ENCODE results near the gene DSCAM. TPM values are rescaled to one million over a fixed set of nuclear protein-coding genes. Genes with fewer than 3 reads are reported as not detected.

The DSCAM gene
- total and polyA plus RNA-seq, 2 experiments from 2014 or later = not detected

- Histone ChIP-seq H3F3A (ENCODE audit: insufficient read depth) (no peaks in the 10 kb centered on the region), H3K27ac (no peak overlapping the region), H3K27me3 (replicated peaks; ENCODE audit: insufficient read depth) (no peaks in the 10 kb centered on the region), H3K36me3 (ENCODE audit: low read depth) (no peaks in the 10 kb centered on the region), H4K20me1 (ENCODE audit: insufficient read depth) (no peaks in the 10 kb centered on the region), H3K79me2 (ENCODE audit: insufficient read depth) (no peaks in the 10 kb centered on the region), H2AFZ (no peak overlapping the region), H3K9me2 (ENCODE audit: insufficient read depth) (no peaks in the 10 kb centered on the region), H3K4me1 (ENCODE audit: insufficient read depth) (no peaks in the 10 kb centered on the region), H3K9ac (no peak overlapping the region), H3K9me3 (ENCODE audit: low read depth) (no peaks in the 10 kb centered on the region), H3K4me3 (no peak overlapping the region), H3K4me2 (ENCODE audit: unreplicated experiment) (no peak overlapping the region)
- in situ Hi-C loops (cut with MboI) = loop anchor here (25.0 kb wide), 1 partner anchor 96 kb away; no protein-coding TSS in a partner anchor
- no peak for TF ChIP-seq EZH2phosphoT487 (IDR thresholded peaks at IDR 0.05; ENCODE audit: insufficient read depth, low read depth)
- 7% methylated on average over 3 of the region's 3 CpGs for WGBS, 2 experiments (ENCODE audit: low coverage in 1 of 2, low lambda C conversion rate in 2 of 2, missing lambda C conversion rate in 2 of 2)
- no peak for DNase-seq
Observed at GRCh38 chr21:40016234-40016633, 830.7 kb downstream of the DSCAM start.

- Histone ChIP-seq H3K4me1 (ENCODE audit: insufficient read depth) (no peaks in the 10 kb centered on the region), H3F3A (ENCODE audit: insufficient read depth) (no peaks in the 10 kb centered on the region), H3K9me2 (ENCODE audit: insufficient read depth) (no peaks in the 10 kb centered on the region), H3K9me3 (ENCODE audit: low read depth) (no peaks in the 10 kb centered on the region), H3K27me3 (replicated peaks; ENCODE audit: insufficient read depth) (no peaks in the 10 kb centered on the region), H3K36me3 (ENCODE audit: low read depth) (no peaks in the 10 kb centered on the region), H3K4me2 (ENCODE audit: unreplicated experiment) (no peak overlapping the region), H2AFZ (no peak overlapping the region), H3K27ac (no peak overlapping the region), H3K9ac (no peak overlapping the region), H3K79me2 (ENCODE audit: insufficient read depth) (no peaks in the 10 kb centered on the region), H4K20me1 (ENCODE audit: insufficient read depth) (no peaks in the 10 kb centered on the region), H3K4me3 (no peak overlapping the region)
- DNase-seq = no peak
- TF ChIP-seq EZH2phosphoT487 (IDR thresholded peaks at IDR 0.05; ENCODE audit: insufficient read depth, low read depth) (no peak), EZH2 (IDR thresholded peaks at IDR 0.05; ENCODE audit: insufficient read depth, poor library complexity, severe bottlenecking) (no peak)
- 10 to 13% methylated on average over 3 of the region's 3 CpGs for WGBS, 2 experiments (ENCODE audit: low coverage in 1 of 2, low lambda C conversion rate in 2 of 2, missing lambda C conversion rate in 2 of 2)
- in situ Hi-C loops (cut with MboI) = loop anchor here (25.0 kb wide), 1 partner anchor 96 kb away; no protein-coding TSS in a partner anchor
Observed at GRCh38 chr21:40015818-40016217, 831.1 kb downstream of the DSCAM start.

- H3K9me3 ChIP-seq (ENCODE audit: low read depth) = no peaks in the 10 kb centered on the region
- no peak overlapping the region for H3K4me3 ChIP-seq
- H3K4me2 ChIP-seq (ENCODE audit: unreplicated experiment) = no peak overlapping the region
- H2AFZ ChIP-seq = no peak overlapping the region
- no peaks in the 10 kb centered on the region for H3K27me3 ChIP-seq (replicated peaks; ENCODE audit: insufficient read depth)
- no peak for DNase-seq
- no peak for TF ChIP-seq EZH2 (IDR thresholded peaks at IDR 0.05; ENCODE audit: insufficient read depth, poor library complexity, severe bottlenecking)
- H4K20me1 ChIP-seq (ENCODE audit: insufficient read depth) = no peaks in the 10 kb centered on the region
- H3K79me2 ChIP-seq (ENCODE audit: insufficient read depth) = no peaks in the 10 kb centered on the region
- WGBS, 2 experiments (ENCODE audit: low coverage in 1 of 2, low lambda C conversion rate in 2 of 2, missing lambda C conversion rate in 2 of 2) = 40 to 50% methylated on average over 9 of the region's 9 CpGs
- H3F3A ChIP-seq (ENCODE audit: insufficient read depth) = no peaks in the 10 kb centered on the region
- no peak overlapping the region for H3K9ac ChIP-seq
- no peaks in the 10 kb centered on the region for H3K36me3 ChIP-seq (ENCODE audit: low read depth)
- no peak overlapping the region for H3K27ac ChIP-seq
- no peaks in the 10 kb centered on the region for H3K4me1 ChIP-seq (ENCODE audit: insufficient read depth)
- no peaks in the 10 kb centered on the region for H3K9me2 ChIP-seq (ENCODE audit: insufficient read depth)
- in situ Hi-C loops (cut with MboI) = loop anchor here (25.0 kb wide), 1 partner anchor 98 kb away; no protein-coding TSS in a partner anchor
Observed at GRCh38 chr21:40014394-40014793, 832.6 kb downstream of the DSCAM start.

DNA sequence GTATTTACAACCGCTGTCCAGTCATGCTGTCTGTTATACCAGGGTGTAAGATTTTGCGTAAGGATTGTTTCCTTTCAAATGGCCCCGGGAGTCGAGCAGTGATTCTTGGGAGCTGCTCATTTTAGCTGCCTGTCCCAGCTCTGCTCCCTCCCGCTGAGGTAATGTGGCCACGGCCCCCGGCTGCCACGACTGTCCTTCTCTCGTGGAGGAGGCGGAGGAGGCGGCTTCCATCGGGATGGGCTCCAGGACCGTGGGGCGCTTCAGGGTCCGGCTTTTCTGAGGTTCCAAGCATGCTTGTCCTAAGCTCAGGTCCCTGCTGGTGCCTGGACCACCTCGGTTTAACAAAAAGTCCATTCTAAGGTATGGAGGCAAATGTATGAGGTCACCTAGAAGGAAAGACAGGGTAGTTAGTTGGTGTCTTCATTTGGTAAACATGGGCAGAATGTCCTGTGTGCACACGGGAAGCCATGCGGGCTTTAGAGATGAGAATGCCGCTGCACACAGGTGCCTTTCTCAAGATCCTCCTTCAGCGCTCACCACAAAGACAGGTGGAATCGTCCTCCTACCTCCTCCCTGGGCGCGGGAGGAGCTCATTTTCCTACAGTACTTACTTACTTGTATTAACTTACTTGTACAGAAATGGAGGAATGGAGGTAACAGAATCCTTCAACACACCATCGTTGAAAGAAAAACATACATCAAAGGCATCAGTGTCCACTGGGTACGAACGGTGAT, 833.8 kb downstream of the DSCAM start:
- no peaks in the 10 kb centered on the region for H3K4me1 ChIP-seq (ENCODE audit: insufficient read depth)
- WGBS, 2 experiments (ENCODE audit: low coverage in 1 of 2, low lambda C conversion rate in 2 of 2, missing lambda C conversion rate in 2 of 2) = 49 to 50% methylated on average over 25 to 26 of the region's 26 CpGs
- no peak for TF ChIP-seq EZH2phosphoT487 (IDR thresholded peaks at IDR 0.05; ENCODE audit: insufficient read depth, low read depth)
- no peak for TF ChIP-seq EZH2 (IDR thresholded peaks at IDR 0.05; ENCODE audit: insufficient read depth, poor library complexity, severe bottlenecking)
- H3K27ac ChIP-seq = no peak overlapping the region
- no peak overlapping the region for H3K4me2 ChIP-seq (ENCODE audit: unreplicated experiment)
- DNase-seq = no peak
- no peak overlapping the region for H2AFZ ChIP-seq
- no peaks in the 10 kb centered on the region for H3K9me2 ChIP-seq (ENCODE audit: insufficient read depth)
- in situ Hi-C loops (cut with MboI) = loop anchor here (25.0 kb wide), 1 partner anchor 99 kb away; no protein-coding TSS in a partner anchor
- H3K4me3 ChIP-seq = no peak overlapping the region
- no peaks in the 10 kb centered on the region for H3K9me3 ChIP-seq (ENCODE audit: low read depth)
- H3F3A ChIP-seq (ENCODE audit: insufficient read depth) = no peaks in the 10 kb centered on the region
- no peaks in the 10 kb centered on the region for H4K20me1 ChIP-seq (ENCODE audit: insufficient read depth)
- H3K9ac ChIP-seq = no peak overlapping the region
- no peaks in the 10 kb centered on the region for H3K27me3 ChIP-seq (replicated peaks; ENCODE audit: insufficient read depth)
- H3K79me2 ChIP-seq (ENCODE audit: insufficient read depth) = no peaks in the 10 kb centered on the region
- H3K36me3 ChIP-seq (ENCODE audit: low read depth) = no peaks in the 10 kb centered on the region
